Measurements from ENCODE around the gene PLPP4.

DNA sequence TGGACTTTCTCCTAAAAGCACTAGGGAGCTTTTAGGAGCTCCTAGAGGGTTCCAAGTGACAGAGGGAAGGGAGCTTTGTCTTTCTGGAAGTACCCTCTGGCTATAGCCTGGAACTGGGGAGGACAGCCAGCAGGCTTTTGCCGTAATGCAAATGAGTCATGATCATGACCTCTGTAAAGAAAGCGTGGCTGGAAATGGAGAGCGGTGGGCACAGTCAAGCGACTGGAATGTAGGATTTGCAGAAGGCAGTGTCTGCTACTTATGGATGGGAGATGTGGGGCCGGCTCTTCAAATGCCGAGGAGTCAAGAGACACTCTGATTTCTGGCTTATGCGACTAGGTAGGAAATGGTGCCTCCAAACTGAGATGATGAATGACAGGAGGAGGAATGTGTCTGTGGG lies 34.6 kb upstream of the PLPP4 start:
- TF ChIP-seq, protein P1, sequence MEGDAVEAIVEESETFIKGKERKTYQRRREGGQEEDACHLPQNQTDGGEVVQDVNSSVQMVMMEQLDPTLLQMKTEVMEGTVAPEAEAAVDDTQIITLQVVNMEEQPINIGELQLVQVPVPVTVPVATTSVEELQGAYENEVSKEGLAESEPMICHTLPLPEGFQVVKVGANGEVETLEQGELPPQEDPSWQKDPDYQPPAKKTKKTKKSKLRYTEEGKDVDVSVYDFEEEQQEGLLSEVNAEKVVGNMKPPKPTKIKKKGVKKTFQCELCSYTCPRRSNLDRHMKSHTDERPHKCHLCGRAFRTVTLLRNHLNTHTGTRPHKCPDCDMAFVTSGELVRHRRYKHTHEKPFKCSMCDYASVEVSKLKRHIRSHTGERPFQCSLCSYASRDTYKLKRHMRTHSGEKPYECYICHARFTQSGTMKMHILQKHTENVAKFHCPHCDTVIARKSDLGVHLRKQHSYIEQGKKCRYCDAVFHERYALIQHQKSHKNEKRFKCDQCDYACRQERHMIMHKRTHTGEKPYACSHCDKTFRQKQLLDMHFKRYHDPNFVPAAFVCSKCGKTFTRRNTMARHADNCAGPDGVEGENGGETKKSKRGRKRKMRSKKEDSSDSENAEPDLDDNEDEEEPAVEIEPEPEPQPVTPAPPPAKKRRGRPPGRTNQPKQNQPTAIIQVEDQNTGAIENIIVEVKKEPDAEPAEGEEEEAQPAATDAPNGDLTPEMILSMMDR (IDR thresholded peaks at IDR 0.05; ENCODE audit: low read depth, low read length, poor library complexity, severe bottlenecking), result no peak
- TF ChIP-seq EZH2phosphoT487 (IDR thresholded peaks at IDR 0.05; ENCODE audit: borderline replicate concordance, low read length), result no peak
